Osteoblast (primary cell): ENCODE measurements around the gene TBC1D5. TPM values are rescaled to one million over a fixed set of nuclear protein-coding genes. Genes with fewer than 3 reads are reported as not detected.

Experiments used
- DNase-seq: peaks from one replicate; pipeline ENCODE4 v3.0.0; 2011; ENCODE audit warnings: low spot score, mixed read lengths; ENCODE audit not compliant: insufficient read length; ENCODE audit errors: missing footprints
- H2AFZ ChIP-seq: 2 replicates; pipeline ENCODE4 v1.6.0; 2011; ENCODE audit warnings: mild to moderate bottlenecking, low read length
- H3K27ac ChIP-seq: 2 replicates; pipeline ENCODE4 v1.5.1; 2011; ENCODE audit warnings: mild to moderate bottlenecking, low read depth, low read length, moderate library complexity
- H3K27me3 ChIP-seq: 2 replicates; pipeline ENCODE4 v1.6.0; 2012; ENCODE audit warnings: mild to moderate bottlenecking, control low read depth, inconsistent platforms, low read length, moderate library complexity; ENCODE audit not compliant: insufficient read depth
- H3K36me3 ChIP-seq: 2 replicates; pipeline ENCODE4 v1.5.1; 2011; ENCODE audit warnings: mild to moderate bottlenecking, low read length, control low read depth, moderate library complexity; ENCODE audit not compliant: insufficient read depth
- H3K4me1 ChIP-seq: 2 replicates; pipeline ENCODE4 v1.5.1; 2011; ENCODE audit warnings: mild to moderate bottlenecking, low read length, control low read depth, moderate library complexity; ENCODE audit not compliant: insufficient read depth
- H3K4me2 ChIP-seq: 2 replicates; pipeline ENCODE4 v1.6.0; 2011; ENCODE audit warnings: mild to moderate bottlenecking, low read length; ENCODE audit not compliant: insufficient read depth
- H3K4me3 ChIP-seq: fragments of 200-600 bp; sonication (generic); 3 replicates; pipeline ENCODE4 v1.5.1; 2012; ENCODE audit warnings: mild to moderate bottlenecking, low read length, inconsistent platforms; ENCODE audit not compliant: insufficient read depth
- H3K79me2 ChIP-seq: 2 replicates; pipeline ENCODE4 v1.6.0; 2012; ENCODE audit warnings: mild to moderate bottlenecking, low read length, control low read depth, inconsistent platforms; ENCODE audit not compliant: insufficient read depth
- H3K9me3 ChIP-seq: 2 replicates; pipeline ENCODE4 v1.5.1; 2011; ENCODE audit warnings: low read depth, low read length, control low read depth
- H4K20me1 ChIP-seq: 2 replicates; pipeline ENCODE4 v1.6.0; 2012; ENCODE audit warnings: mild to moderate bottlenecking, low read length, control low read depth; ENCODE audit not compliant: insufficient read depth
- total RNA-seq: library from RNA; depleted of rRNA; stranded (reverse); fragments of >200 nt; gene quantifications from 2 replicates; pipeline ENCODE4 v1.2.3, GENCODE V29; 2012
- TF ChIP-seq, protein P1 (sequence below): IDR thresholded peaks from 2 replicates; pipeline ENCODE4 v1.5.1; 2011; ENCODE audit warnings: mild to moderate bottlenecking, low read depth, low read length, moderate library complexity; ENCODE audit errors: extremely low read depth

TBC1D5 gene
- total RNA-seq, 1 donor, result 117 TPM

DNA sequence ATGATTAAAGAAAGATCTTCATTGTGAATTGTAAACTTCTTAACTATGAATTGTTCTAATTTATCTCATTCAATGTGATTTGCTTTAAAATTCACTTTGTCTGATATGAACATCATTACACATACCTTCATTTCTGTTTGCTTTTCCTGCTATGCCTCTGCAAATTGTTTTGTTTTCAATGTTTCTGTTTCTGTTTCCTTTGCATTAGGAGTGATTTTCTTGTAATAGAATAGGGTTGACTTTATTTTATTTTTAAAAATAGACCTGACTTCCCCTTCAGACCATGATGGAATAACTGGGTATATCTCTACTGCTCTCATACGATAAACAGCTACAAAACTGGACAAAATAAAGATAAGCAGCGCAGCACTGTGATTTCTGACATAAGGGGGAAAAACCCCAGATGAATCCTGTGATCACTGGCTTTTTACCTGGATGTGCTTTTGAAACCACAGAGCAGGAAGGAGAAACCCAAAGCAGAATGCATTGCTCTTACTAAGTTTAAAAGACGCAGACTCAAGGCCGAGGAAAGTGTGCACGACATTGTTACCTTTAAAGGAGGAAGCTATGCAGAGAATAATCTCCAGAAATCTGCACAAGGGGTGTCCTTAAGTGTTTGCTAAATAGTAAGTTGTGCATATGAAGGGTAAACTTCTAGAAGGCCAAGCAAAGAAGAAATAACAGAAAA lies 420.2 kb downstream of the TBC1D5 start:
- Histone ChIP-seq H3K79me2 (no peaks in the 10 kb centered on the region), H3K4me3 (no peak overlapping the region), H3K4me2 (no peak overlapping the region), H4K20me1 (no peaks in the 10 kb centered on the region), H3K27me3 (no peaks in the 10 kb centered on the region), H3K36me3 (no peaks in the 10 kb centered on the region), H3K27ac (no peak overlapping the region), H3K4me1 (no peaks in the 10 kb centered on the region), H2AFZ (no peak overlapping the region), H3K9me3 (no peaks in the 10 kb centered on the region)
- no peak for DNase-seq
- TF ChIP-seq, protein P1, sequence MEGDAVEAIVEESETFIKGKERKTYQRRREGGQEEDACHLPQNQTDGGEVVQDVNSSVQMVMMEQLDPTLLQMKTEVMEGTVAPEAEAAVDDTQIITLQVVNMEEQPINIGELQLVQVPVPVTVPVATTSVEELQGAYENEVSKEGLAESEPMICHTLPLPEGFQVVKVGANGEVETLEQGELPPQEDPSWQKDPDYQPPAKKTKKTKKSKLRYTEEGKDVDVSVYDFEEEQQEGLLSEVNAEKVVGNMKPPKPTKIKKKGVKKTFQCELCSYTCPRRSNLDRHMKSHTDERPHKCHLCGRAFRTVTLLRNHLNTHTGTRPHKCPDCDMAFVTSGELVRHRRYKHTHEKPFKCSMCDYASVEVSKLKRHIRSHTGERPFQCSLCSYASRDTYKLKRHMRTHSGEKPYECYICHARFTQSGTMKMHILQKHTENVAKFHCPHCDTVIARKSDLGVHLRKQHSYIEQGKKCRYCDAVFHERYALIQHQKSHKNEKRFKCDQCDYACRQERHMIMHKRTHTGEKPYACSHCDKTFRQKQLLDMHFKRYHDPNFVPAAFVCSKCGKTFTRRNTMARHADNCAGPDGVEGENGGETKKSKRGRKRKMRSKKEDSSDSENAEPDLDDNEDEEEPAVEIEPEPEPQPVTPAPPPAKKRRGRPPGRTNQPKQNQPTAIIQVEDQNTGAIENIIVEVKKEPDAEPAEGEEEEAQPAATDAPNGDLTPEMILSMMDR, result no peak

DNA sequence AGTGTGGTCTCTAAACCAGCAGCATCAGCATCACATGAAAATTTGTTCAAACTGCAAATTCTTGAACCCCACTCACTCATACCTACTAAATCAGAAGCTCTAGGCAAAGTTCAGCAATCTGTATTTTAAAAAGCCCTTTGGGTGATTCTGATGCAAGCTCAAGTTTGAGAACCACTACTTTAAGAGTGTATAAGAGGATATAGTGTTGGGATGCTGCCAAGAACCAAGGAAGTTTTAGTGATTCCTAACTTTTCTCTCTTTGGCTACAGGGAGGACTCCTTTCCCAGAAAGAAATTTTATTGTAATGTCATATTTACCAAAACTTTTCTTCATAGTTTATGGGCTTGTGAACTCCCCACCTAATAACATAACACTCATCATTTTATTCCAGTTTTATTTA lies 422.2 kb downstream of the TBC1D5 start:
- Histone ChIP-seq H3K9me3 (no peaks in the 10 kb centered on the region), H3K4me3 (no peak overlapping the region), H3K4me2 (no peak overlapping the region), H3K79me2 (no peaks in the 10 kb centered on the region), H3K27ac (no peak overlapping the region), H3K36me3 (no peaks in the 10 kb centered on the region), H2AFZ (no peak overlapping the region), H3K27me3 (no peaks in the 10 kb centered on the region), H4K20me1 (no peaks in the 10 kb centered on the region), H3K4me1 (no peaks in the 10 kb centered on the region)
- peak; percentile 43 for DNase-seq
- TF ChIP-seq, protein P1, result no peak

DNA sequence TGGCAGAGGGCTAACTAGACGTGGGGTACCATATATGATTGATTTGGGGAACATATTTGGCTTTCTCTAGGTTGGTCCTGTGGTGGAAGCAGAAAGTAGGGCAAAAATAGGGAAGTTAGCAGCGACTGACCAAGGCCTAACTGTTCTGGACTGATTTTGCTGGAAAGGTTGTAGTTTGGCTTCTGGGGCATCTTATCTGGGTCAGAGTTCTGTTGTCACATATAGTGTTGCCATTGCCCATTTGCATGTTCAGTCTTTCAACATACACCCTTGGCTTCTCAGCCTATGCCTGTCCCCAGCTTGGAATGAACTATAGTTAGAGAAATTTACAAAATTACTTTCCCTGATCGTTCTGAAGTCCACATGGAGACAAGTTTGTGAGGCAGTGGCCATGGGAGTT lies 426.5 kb downstream of the TBC1D5 start:
- H4K20me1 ChIP-seq, result no peaks in the 10 kb centered on the region
- H3K9me3 ChIP-seq, result no peaks in the 10 kb centered on the region
- no peak overlapping the region for H3K27ac ChIP-seq
- H2AFZ ChIP-seq, result no peak overlapping the region
- no peak overlapping the region for H3K4me3 ChIP-seq
- no peaks in the 10 kb centered on the region for H3K79me2 ChIP-seq
- H3K27me3 ChIP-seq, result no peaks in the 10 kb centered on the region
- H3K36me3 ChIP-seq, result no peaks in the 10 kb centered on the region
- H3K4me2 ChIP-seq, result no peak overlapping the region
- no peak for DNase-seq
- TF ChIP-seq, protein P1, result no peak
- no peaks in the 10 kb centered on the region for H3K4me1 ChIP-seq

DNA sequence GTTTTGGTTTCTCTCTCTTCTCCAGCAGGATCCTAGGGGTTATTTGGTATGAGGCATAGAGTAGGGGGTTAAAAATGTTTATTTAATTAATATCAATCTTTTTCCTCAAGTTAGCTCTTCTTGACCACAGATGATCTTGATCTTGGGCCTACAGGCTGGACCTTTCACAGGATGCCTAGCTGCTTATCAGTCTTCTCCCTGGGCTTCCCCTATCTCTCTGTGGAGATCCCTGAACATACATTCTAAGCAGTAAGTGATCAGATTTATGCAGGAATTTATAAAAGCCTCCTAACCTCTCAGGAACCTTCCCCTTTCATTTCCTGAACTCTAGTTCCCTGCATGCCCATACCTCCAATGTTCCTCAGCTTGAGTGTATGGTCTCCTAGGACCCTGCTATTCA lies 428.3 kb downstream of the TBC1D5 start:
- Histone ChIP-seq H4K20me1 (no peaks in the 10 kb centered on the region), H3K27ac (no peak overlapping the region), H3K27me3 (no peaks in the 10 kb centered on the region), H3K79me2 (no peaks in the 10 kb centered on the region), H3K9me3 (no peaks in the 10 kb centered on the region), H3K4me3 (no peak overlapping the region), H3K4me1 (no peaks in the 10 kb centered on the region), H3K36me3 (no peaks in the 10 kb centered on the region), H3K4me2 (no peak overlapping the region), H2AFZ (no peak overlapping the region)
- DNase-seq, result no peak
- TF ChIP-seq, protein P1, result no peak
